HG03025 (cell line): ENCODE measurements around the gene VWA8.
"Not testable (repeated sequence)": the region's sequence is repeated elsewhere in the genome, so short reads cannot be mapped to it uniquely, and the experiment has no call there.

Source experiments
- ATAC-seq: cut with Tn5 transposase; IDR thresholded peaks from one replicate; pipeline ENCODE4 v1.9.1; 2021; ENCODE audit warnings: mild to moderate bottlenecking, moderate library complexity; ENCODE audit not compliant: unreplicated experiment, low FRiP score

The VWA8 gene

GRCh38 chr13:41762796-41763195, 198.1 kb downstream of the VWA8 start:
- ATAC-seq: no peak

- ATAC-seq: no peak
These were observed 204.6 kb downstream of the VWA8 start for GRCh38 chr13:41756198-41756880.

DNA sequence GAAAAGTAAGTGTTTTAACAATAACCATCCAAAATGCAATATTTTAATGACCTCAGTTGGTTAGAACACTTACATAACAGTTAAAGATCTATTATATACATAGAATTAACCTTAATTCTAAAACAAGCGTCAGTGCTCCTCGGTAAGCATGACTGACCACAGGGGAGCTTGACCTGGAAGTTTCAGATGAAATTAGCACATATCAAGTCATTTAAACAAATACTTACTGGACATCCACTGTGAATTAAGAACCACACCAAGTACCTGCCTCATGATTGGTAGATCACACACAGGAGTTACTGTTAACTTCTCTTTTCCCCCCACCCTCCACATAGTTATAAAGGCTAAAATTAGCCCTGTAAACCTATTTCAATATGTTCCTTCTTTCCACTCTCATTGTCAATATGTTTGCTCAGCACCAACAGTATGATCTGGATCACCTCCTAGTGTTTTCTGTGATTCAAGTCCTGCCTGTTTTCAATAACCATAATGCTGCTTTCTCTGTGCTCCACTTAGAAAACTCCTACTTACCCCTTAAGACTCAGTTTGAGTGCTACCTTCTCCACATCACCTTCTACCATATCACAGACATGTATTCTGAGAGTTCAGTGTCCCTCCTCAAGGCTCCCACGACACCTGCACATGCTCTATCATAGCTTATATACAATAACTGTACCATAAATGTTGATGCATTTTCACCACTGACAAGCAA, 209.0 kb downstream of the VWA8 start:
- ATAC-seq: no peak

- ATAC-seq: no peak
These were observed 209.6 kb downstream of the VWA8 start for GRCh38 chr13:41751277-41751676.

GRCh38 chr13:41746259-41746658, 214.7 kb downstream of the VWA8 start:
- no peak for ATAC-seq

DNA sequence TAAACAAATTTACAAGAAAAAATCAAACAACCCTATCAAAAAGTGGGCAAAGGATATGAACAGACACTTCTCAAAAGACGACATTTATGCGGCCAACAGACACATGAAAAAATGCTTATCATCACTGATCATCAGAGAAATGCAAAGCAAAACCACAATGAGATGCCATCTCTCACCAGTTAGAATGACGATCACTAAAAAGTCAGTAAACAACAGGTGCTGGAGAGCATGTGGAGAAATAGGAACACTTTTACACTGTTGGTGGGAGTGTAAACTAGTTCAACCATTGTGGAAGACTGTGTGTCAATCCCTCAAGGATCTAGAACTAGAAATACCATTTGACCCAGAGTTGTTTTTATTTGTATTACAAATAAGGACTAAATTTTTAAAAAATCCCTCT, 215.4 kb downstream of the VWA8 start:
- ATAC-seq: not testable (repeated sequence)

DNA sequence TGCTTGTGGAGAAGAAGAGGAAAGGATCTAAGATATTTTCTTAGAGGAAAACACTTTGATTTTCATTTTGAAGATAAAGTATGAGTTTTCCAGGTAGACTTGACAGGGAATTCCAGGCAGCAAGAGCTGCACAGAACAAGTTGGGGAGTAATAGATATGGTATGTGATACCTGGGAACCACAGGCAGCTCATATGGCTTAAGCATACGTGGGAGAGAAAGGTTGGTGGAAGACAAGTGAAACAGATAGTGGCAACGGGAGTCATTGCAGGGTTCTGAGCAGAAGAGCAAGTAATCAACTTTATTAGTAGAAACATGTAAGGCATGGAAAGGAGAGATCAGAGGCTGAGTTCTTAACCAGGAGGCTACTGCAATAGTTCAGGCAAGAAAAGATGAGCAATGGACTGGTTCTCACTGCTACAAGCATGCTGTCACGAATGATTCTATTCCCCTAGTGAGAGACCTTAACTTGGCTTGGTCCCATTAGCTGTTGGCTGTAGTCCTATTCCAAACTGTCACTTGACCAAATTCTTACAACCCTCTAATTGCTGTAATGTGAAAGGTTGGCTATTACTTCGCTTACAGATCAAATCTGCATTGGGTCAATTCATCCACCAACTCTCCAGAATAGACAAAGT, 217.9 kb downstream of the VWA8 start:
- ATAC-seq: no peak

DNA sequence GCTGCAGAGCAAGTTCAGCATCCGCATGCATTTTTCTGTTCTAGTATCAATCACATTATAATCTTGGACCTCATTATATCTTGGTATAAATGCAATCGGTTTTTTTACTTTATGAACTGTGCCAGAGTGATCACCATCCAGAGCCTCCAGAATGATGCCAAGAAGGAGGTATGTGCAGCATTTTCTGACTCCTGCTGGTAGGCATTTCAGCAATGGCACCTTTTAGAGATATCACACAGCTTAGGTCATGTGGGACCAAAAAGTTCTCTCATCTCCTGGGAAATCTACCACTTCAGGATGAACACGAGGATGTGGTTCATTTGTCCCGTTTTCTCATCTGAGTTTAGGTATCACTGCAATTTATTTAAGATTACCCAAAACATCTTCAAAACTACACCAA, 220.4 kb downstream of the VWA8 start:
- no peak for ATAC-seq

- ATAC-seq: no peak
These were observed 238.0 kb downstream of the VWA8 start for GRCh38 chr13:41722684-41723535.

GRCh38 chr13:41720839-41721561, 239.9 kb downstream of the VWA8 start:
- no peak for ATAC-seq

- no peak for ATAC-seq
These were observed 244.7 kb downstream of the VWA8 start for GRCh38 chr13:41716236-41716635.

GRCh38 chr13:41713405-41713804, 247.5 kb downstream of the VWA8 start:
- ATAC-seq: no peak

DNA sequence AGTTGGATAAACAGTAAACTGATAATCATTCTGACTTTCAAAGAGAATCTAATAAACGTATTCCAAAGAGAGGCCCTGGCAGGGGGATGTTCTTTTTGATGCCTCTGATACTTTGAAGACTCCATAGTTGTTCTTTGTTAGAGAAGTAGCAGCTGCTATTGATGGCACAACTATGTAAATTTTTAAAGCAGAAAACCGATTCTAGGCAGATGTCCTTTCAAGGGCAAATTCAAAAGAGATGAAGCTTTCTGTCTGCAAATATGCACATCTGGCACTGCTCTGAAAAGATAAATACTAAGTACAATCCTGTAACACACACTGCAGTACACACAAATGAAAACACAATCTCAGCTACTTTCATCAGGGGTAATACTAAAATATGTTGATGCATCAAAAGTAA, 250.1 kb downstream of the VWA8 start:
- no peak for ATAC-seq

GRCh38 chr13:41709511-41709910, 251.4 kb downstream of the VWA8 start:
- no peak for ATAC-seq

DNA sequence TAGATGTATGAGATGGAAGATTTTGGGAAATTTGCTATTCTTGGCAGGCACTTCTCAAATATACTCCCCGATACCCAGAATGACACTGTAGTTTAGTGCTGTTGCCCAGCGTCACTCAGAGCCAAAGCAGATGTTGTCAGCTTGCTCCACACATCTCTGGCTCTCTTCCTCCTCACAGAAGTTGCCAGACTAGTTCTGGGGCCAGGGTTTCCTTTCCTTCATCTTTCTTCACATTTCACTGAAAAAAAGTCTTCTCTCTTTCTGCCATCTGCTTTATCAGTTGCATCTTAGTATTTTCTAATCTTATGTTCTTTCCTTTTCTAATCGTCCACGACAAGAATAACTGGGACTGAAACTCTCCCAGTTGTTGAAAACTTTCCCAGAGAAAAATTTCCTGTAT, 252.2 kb downstream of the VWA8 start:
- no peak for ATAC-seq

DNA sequence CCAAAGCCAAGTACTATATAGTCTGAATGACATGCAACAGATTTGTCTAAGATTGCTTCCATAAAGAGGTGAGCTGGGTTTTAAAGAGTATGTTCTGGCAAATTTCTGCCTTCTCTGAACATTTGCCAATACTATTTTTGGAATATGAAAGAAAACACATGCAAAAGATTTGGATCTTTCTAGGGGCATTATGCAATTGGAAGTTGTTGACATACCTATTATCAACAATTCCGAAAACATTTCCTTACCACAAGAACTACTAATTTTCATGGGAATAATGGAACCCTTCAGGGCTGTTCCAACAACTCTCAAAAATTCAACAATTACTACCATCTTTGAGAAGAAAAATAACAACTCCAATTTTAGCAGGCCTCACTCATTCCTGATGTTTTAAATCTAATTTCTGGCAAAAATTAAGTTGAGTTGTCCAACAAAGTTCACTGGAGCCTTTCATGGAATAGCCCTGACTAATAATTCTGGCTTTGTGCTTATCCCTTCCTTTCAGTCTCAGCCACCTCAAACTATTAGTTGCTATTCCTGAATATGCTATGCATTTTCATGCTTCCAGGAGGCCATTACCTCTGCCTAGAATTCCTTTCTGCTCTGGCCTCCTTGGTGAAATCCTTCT, 253.6 kb downstream of the VWA8 start:
- no peak for ATAC-seq

GRCh38 chr13:41706152-41706551, 254.8 kb downstream of the VWA8 start:
- no peak for ATAC-seq

GRCh38 chr13:41702540-41702939, 258.4 kb downstream of the VWA8 start:
- ATAC-seq: no peak

GRCh38 chr13:41701676-41702075, 259.2 kb downstream of the VWA8 start:
- ATAC-seq: no peak

- no peak for ATAC-seq
These were observed 260.1 kb downstream of the VWA8 start for GRCh38 chr13:41700790-41701310.
